ENCODE results near the gene CFHR2.
A peak's percentile ranks its signal among the peaks of the same experiment; 100 is the strongest.
"Not testable (repeated sequence)": the region's sequence is repeated elsewhere in the genome, so short reads cannot be mapped to it uniquely, and the experiment has no call there.

CFHR2 gene

GRCh38 chr1:196970182-196970581, 26.6 kb downstream of the CFHR2 start:
- H3K36me3 Mint-ChIP-seq (ENCODE audit: low read depth) = no peaks in the 10 kb centered on the region
- H3K27me3 Mint-ChIP-seq (ENCODE audit: low read depth) = no peaks in the 10 kb centered on the region
- no peaks in the 10 kb centered on the region for H3K4me1 Mint-ChIP-seq
- H3K4me3 Mint-ChIP-seq = no peak overlapping the region
- no peaks in the 10 kb centered on the region for H3K9me3 Mint-ChIP-seq
- TF ChIP-seq, protein P1, sequence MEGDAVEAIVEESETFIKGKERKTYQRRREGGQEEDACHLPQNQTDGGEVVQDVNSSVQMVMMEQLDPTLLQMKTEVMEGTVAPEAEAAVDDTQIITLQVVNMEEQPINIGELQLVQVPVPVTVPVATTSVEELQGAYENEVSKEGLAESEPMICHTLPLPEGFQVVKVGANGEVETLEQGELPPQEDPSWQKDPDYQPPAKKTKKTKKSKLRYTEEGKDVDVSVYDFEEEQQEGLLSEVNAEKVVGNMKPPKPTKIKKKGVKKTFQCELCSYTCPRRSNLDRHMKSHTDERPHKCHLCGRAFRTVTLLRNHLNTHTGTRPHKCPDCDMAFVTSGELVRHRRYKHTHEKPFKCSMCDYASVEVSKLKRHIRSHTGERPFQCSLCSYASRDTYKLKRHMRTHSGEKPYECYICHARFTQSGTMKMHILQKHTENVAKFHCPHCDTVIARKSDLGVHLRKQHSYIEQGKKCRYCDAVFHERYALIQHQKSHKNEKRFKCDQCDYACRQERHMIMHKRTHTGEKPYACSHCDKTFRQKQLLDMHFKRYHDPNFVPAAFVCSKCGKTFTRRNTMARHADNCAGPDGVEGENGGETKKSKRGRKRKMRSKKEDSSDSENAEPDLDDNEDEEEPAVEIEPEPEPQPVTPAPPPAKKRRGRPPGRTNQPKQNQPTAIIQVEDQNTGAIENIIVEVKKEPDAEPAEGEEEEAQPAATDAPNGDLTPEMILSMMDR (IDR thresholded peaks at IDR 0.05; ENCODE audit: unreplicated experiment in 3 of 3) = no peak
- H3K27ac Mint-ChIP-seq = no peak overlapping the region

DNA sequence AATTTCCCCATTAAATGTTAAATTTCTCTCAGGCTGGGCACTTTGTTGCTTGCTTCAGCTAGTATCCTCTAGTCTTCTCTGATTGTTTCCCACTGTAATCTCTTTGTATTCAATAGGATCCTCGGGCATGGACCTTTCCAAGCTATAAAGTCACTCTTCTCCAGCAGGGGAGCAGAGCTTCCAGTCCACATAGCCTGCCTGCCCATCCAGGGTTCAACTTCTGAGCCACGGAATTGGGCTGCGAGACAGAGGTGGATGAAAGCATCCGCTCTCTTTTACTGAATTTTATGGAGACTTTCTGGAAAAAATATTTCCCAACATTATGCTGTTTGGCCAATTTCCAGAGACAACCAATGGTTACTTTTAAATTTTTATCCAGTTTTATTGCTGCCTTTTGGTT, 32.7 kb downstream of the CFHR2 start:
- H3K27ac Mint-ChIP-seq = no peak overlapping the region
- H3K9me3 Mint-ChIP-seq = no peaks in the 10 kb centered on the region

GRCh38 chr1:196977278-196977677, 33.7 kb downstream of the CFHR2 start, which contains the start of gene CFHR5:
CFHR5 (plus strand) TSS chr1:196977556; CDS start chr1:196977665, 109 bp downstream.
- TF ChIP-seq, protein P1 (IDR thresholded peaks at IDR 0.05; ENCODE audit: unreplicated experiment in 3 of 3) = no peak
- no peak within 1 kb of the TSS for H3K27ac Mint-ChIP-seq
- H3K4me3 Mint-ChIP-seq = no peak within 1 kb of the TSS
- no peaks in the 10 kb centered on the region for H3K27me3 Mint-ChIP-seq (ENCODE audit: low read depth)
- no peaks in the 10 kb centered on the region for H3K36me3 Mint-ChIP-seq (ENCODE audit: low read depth)
- H3K4me1 Mint-ChIP-seq = no peaks in the 10 kb centered on the region
- H3K9me3 Mint-ChIP-seq = no peaks in the 10 kb centered on the region

More for the DNA sequence above, 32.7 kb downstream of the CFHR2 start:
- Mint-ChIP-seq H3K36me3 (ENCODE audit: low read depth) (no peaks in the 10 kb centered on the region), H3K4me1 (no peaks in the 10 kb centered on the region), H3K27me3 (ENCODE audit: low read depth) (no peaks in the 10 kb centered on the region), H3K4me3 (no peak overlapping the region)
- TF ChIP-seq, protein P1 (IDR thresholded peaks at IDR 0.05; ENCODE audit: unreplicated experiment in 3 of 3) = no peak

DNA sequence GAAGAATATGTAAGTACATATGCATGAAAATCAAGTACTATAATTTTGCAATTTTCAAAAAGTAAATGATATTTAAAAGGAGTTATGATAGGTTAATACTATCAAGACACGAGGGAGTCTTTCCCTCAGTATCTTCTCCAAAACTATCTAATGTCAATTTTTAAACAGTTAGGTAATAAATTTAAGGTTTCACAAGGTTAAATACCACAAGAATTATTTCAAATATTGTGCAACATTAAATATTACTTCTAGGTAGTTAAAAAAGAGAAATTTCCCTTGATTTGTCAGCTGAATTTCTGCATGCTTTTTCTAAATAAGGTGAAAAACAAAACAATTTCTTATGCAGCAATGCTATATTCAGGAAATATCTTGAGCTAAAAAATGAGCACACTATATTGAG, 37.3 kb downstream of the CFHR2 start:
- H3K27me3 Mint-ChIP-seq (ENCODE audit: low read depth) = no peaks in the 10 kb centered on the region
- TF ChIP-seq, protein P1 (IDR thresholded peaks at IDR 0.05; ENCODE audit: unreplicated experiment in 3 of 3) = no peak

GRCh38 chr1:196982247-196982646, 38.7 kb downstream of the CFHR2 start:
- H3K27me3 Mint-ChIP-seq (ENCODE audit: low read depth); H3K9me3 Mint-ChIP-seq; H3K36me3 Mint-ChIP-seq (ENCODE audit: low read depth); H3K4me3 Mint-ChIP-seq; H3K27ac Mint-ChIP-seq; H3K4me1 Mint-ChIP-seq: not testable (repeated sequence)

More for the DNA sequence above, 37.3 kb downstream of the CFHR2 start:
- Mint-ChIP-seq H3K36me3 (ENCODE audit: low read depth) (no peaks in the 10 kb centered on the region), H3K9me3 (no peaks in the 10 kb centered on the region), H3K27ac (no peak overlapping the region), H3K4me1 (no peaks in the 10 kb centered on the region), H3K4me3 (no peak overlapping the region)

DNA sequence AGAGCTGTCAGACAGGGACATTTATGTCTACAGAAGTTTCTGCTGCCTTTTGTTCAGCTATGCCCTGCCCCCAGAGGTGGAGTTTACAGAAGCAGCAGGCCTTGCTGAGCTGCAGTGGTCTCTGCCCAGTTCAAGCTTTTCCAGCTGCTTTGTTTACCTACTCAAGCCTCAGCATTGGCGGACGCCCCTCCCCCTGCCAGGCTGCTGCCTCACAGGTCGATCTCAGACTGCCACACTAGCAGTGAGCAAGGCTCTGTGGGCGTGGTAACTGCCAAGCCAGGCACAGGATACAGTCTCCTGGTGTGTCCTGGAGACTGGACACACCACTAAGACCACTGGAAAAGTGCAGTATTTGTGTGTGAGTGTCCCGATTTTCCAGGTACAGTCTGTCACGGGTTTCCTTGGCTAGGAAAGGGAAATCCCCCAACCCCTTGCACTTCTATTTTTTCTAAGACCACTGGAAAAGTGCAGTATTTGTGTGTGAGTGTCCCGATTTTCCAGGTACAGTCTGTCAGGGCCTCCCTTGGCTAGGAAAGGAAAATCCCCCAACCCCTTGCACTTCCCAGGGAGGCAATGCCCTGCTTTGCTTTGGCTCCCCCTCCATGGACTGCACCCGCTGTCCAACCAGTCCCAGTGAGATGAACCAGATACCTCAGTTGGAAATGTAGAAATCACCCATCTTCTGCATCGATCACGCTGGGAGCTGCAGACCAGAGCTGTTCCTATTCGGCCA, 48.5 kb downstream of the CFHR2 start:
- H3K4me3 Mint-ChIP-seq; H3K9me3 Mint-ChIP-seq; H3K27me3 Mint-ChIP-seq (ENCODE audit: low read depth); H3K36me3 Mint-ChIP-seq (ENCODE audit: low read depth); H3K4me1 Mint-ChIP-seq: not testable (repeated sequence)
- peak overlapping the region in 1 of 3 experiments; percentile 73 for H3K27ac Mint-ChIP-seq

- Mint-ChIP-seq H3K9me3 (peaks cover 3% of the 10 kb centered on the region), H3K36me3 (ENCODE audit: low read depth) (no peaks in the 10 kb centered on the region)
Observed at GRCh38 chr1:196993916-196994315, 50.4 kb downstream of the CFHR2 start.

More at GRCh38 chr1:196993916-196994315, 50.4 kb downstream of the CFHR2 start:
- H3K4me3 Mint-ChIP-seq = no peak overlapping the region
- TF ChIP-seq, protein P1 (IDR thresholded peaks at IDR 0.05; ENCODE audit: unreplicated experiment in 3 of 3) = no peak
- H3K4me1 Mint-ChIP-seq = peaks cover 6% of the 10 kb centered on the region
- no peaks in the 10 kb centered on the region for H3K27me3 Mint-ChIP-seq (ENCODE audit: low read depth)
- H3K27ac Mint-ChIP-seq = no peak overlapping the region

Measured in nephron (organoid).